CD4-positive, alpha-beta T cell treated with Interleukin-15 for 4 hours (primary cell): ENCODE results near the gene PCBP3.

Experiments
- DNase-seq: peaks from one replicate; pipeline ENCODE4 v3.0.0-alpha.2; 2020; ENCODE audit warnings: low spot score

Gene PCBP3

GRCh38 chr21:45787371-45787770 lies 143.8 kb downstream of the PCBP3 start:
- DNase-seq: no peak

DNA sequence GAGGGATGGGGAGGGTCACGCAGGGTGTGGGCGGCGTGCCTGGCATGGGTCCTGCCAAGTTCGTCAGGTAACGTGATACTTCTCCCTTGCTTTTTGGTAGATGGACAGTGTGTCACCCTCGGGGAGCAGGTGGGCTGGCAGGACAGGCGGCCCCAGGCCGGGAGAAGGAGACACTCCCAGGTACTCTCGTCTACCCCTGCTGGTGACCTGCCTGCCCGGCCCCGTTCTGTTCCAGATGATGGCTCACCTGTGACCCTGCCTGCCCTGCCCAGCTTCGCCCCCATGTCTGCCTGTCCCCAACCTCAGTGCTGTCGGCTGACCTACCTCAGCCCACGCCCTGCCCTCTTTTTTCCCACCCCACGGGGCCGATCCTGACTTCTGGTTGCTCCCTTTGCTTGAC lies 144.7 kb downstream of the PCBP3 start:
- no peak for DNase-seq

DNA sequence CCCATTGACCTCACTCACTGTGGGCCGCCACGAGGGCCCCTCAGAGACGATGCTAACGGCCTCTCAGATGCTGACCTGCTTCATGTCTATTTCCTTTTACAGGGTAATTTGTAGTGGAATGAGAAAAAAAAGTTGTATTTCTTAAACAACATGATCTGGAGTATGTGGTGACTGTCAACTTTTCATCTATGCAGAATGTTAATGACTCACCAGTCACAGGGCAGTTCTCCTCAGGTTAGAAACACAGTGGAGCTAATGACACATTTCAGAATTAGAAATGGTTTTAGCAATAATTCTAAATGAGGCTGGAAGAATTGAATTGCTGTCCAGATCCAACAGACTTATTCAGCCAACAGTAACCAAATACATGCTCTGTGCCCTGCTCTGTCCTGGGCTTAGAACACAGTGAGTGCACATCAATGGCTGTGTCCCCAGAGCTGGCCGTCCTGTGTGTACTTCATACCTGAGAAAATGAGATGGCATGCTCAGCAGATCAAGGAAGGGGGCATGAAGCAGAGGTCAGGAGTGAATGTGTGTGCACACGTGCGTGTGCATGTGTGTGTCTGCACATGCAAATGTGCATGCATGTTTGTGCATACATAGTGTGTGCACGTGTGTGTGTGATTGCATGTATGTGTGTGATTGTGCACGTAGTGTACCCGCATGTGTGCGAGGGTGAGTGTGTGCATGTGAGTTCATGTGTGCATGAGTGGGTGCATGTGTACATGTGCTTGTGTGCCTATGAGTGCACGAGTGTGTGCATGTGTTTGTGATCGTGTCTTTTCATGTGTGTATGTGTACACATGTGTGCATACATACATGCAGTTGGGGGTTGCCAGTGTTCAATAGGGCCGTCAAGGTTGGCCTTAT lies 145.3 kb downstream of the PCBP3 start:
- DNase-seq: no peak

- no peak for DNase-seq
Measured at GRCh38 chr21:45790427-45790826, 146.9 kb downstream of the PCBP3 start.

- no peak for DNase-seq
Measured at GRCh38 chr21:45791562-45792418, 148.3 kb downstream of the PCBP3 start.

DNA sequence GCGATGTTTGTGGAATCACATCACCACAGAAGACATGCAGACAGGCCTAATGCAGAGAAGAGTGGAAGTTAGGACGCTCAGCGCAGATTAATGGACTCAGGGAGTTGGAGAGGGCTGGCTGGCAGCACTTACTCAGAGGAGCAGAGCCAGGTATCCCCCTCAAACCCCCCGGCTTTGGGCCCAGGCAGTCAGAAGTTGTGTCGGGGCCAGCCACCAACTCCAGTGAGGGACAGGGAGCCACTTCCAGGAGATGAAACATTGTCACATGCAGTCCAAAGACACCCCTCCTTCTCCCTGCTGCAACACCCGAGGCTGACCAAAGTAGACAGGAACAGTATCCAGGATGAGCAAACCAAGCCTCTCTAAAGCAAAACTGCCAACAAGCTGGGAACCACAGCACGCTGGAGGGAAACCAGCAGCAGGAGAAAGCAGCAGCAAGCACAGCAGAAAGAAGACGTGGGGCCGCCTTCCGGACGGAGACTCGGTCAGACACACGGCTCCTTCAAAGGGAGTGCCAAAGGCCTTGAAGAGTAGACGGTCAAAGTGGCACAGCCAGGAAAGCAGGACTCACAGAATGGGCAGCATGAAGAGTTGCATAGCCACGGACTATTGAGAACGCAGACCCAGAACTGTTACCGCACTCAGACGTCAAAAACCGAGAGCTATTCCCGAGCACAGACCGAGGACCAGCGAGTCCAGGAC lies 149.3 kb downstream of the PCBP3 start:
- no peak for DNase-seq

DNA sequence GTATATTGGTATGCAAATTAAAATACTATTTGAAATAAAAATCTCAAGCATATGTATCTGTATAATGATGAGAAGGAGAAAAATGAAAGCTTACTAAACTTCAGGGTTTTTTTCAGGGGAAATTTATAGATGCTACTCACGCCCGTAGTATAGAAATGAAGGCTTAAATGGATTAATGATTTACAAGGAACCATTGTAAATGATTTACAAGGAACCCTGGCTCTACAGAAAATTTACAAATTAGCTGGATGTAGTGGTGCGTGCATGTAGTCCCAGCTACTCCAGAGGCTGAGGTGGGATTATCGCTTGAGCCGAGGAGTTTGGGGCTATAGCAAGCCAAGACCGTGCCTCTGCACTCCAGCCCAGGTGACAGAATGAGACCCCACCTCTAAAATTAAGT lies 150.5 kb downstream of the PCBP3 start:
- DNase-seq: no peak

DNA sequence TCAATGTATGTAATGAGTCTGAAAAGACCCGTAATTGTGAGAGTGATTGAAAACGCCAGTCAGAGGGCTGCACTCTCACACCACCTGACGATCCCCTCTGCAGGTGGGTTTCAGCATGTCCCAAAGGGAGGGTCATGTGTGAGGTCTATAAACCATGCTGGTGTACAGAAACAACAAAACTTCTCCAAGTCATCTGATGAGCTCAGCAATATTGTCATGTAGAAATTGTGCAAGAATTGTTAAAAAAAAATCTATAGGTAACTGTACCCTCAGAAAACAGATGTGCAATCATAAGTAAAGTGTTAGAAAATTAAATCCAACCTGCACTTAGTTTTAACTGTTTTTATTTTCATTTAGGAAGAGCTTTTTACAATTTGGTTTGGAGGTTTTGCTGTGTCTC lies 152.5 kb downstream of the PCBP3 start:
- no peak for DNase-seq

GRCh38 chr21:45797338-45797737 lies 153.8 kb downstream of the PCBP3 start:
- no peak for DNase-seq

DNA sequence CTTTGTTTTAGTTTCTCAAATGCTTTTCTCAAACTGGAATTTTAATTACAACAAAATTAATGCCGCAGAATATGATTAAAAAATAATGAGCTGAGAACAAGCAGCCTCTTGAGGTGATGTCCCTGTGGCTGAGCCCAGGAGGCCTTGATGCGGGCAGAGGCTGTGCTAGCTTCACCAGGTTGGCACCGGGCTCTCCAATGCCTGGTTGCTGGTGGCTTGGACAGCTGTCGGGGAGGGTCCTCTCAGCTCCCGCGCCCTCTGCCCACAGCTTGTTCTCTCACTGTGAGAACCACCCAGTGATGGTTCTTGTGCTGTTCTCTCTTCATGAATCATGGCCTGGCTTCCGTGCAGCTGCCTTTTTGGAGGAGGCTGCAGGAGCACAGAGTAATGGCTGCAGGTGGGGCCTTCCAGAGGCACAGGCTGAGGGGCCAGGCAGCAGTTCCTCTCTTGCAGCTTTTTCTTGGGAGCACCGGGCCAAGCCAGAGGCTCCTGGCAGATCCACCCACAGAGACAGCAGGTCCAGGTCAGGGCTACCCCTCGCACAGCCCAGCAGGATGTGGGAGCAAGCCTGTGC lies 156.3 kb downstream of the PCBP3 start:
- DNase-seq: no peak

DNA sequence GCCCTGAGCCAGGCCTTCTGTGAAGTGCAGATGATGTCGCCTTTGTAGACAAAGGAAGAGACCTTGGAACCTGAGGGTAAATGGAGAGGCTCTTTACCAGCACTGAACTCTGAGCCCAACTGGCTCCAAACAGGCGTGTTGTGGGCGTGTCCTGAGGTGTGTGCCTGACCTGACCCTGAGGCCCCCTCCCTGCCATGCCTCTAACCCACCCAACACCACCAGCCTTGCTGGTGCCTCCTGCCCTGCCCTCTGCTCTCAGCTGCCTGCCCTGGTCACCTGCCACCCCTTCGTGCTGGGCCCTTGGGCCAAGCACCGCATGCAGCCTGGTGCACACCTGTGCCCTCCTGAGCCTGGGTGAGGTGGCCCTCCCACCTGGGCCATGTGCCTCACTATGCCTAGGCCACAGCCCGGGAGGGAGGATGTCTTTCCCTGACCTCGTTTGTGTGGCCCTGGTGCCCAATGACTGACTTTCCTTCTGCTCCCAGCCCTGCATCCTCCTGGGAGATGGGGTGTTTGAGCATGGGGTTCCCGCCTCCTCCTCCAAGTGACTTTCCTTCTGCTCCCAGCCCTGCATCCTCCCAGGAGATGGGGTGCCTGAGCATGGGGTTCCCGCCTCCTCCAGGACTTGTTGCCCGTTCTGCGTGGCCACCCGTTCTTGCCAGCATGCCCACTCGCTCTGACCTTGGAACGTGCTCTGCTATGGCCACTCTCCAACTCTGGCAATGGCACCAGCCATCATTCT lies 157.0 kb downstream of the PCBP3 start:
- DNase-seq: no peak

DNA sequence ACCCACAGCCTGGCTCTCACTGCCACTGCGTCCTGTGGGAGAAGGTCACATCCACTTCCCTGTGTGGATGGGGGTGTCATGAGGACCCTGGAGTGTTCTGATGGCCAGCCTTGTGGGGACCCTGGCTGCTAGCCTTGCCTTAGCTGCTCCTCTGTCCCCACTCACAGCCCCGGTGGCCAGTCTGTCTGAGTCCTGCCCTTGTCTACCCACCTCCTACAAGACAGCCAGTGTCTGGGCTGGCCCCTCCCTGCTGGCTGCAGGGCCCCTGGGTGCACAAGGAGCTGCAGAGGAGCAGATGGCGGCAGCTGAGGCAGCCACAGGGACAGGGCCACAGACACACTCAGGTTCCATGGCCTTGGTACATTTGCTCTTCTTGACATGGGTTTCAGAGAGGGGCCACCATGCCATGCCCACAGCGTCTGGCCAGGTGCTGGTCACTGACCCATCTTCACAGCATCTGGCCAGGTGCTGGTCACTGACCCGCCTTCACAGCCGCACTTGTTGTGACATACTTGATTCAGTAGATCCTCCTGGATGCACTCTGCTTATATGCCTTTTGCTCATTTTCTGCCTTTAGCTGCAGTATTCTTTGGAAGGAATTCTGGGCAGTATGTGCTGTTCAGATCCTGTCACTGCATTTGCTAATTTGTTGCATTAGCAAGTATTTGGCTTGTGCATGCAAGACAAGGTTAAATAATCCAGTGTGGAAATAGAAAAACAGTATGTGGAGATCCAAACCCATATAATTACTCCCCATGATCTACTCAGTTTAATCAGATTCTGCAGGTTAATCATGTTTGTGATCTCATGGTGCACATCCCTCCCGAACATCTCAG lies 157.8 kb downstream of the PCBP3 start:
- no peak for DNase-seq

- DNase-seq: no peak
Measured at GRCh38 chr21:45801989-45802388, 158.5 kb downstream of the PCBP3 start.

DNA sequence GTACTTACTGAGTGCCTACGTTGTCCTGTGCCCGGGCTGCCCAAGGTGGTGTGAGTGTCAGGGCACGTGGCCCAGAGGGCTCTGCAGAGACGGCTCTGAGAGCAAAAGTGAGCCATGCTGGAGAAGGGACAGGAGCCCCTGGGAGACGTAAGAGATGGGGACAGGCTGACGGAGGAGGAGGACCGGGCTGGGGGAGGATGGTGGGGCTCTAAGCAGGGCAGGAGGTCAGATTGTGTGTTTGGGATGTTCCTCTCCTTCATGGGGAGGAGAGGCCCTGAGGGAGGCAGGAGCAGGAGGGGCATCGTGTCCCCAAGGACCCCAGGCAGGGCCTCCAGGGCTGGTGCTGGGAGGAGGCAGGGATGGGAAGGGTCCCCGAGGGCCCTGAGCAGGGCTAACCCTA lies 158.9 kb downstream of the PCBP3 start:
- no peak for DNase-seq

- DNase-seq: no peak
Measured at GRCh38 chr21:45802956-45803617, 159.6 kb downstream of the PCBP3 start.

DNA sequence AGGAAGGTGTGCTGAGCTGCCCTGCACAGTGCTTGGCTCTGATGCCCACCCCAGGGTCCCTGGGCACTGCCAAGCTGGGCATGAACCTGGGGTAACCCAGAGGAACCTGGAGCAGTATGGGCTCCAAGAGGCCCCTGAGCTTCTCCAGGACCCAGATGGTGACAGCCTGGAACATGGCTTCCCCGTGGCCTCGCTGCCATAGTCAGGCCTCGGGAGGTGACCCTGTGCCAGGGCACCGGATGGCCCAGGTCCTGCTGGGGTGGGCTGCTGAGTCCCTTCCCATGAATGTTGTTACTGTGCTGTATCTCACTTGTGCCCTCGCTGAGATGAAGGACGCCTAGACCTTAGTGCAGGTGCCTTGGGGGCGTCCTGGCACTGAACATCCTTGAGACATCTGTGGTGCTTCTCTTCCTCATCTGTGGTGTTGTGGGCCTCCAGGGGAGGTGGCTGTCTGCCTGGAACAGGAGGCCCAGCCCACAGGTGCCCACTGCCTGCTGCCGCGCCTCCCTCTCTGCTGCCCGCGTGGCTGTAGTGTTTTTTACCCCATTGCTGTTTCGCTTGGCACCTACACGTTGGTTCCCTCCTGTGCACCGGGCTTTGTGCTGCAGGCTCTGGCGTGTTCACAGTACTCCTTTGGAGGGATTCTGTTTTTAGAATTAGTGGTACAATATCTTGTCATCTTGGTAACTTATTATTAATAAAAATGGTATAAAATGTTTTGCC lies 160.3 kb downstream of the PCBP3 start:
- no peak for DNase-seq

- no peak for DNase-seq
Measured at GRCh38 chr21:45804809-45805313, 161.3 kb downstream of the PCBP3 start.

- DNase-seq: no peak
Measured at GRCh38 chr21:45805321-45805720, 161.8 kb downstream of the PCBP3 start.

DNA sequence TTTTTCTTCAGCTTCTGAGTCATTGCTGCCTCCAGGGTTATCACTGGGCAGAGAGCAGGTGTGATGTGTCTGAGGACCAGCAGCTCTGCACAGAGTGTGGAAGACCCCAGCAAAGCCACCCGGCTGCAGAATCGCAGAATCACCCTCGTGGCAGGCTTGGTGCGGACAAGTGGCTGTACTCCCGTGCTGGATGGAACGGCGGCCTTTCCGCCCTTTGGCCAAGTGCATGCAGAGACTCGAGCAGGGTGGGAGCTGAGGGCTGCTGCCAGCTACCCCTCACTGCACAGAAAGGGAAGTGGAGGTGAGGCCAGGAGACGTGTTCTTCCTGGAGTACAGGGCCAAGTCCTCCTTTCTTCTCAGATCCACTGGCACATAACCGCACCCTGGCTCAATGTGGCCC lies 162.5 kb downstream of the PCBP3 start:
- no peak for DNase-seq
